H54 (cell line): ENCODE results near the gene MCIDAS.

Experiments used
- DNase-seq: peaks from one replicate; pipeline ENCODE4 v3.0.0; 2011; ENCODE audit warnings: low spot score, mixed read lengths; ENCODE audit not compliant: insufficient read length
- FAIRE-seq: peaks from 3 replicates; lab custom pipeline; 2011; peaks lifted over from hg19 to GRCh38; lab: Jason Lieb, UNC
- POLR2A ChIP-seq: IDR thresholded peaks from 2 replicates; pipeline ENCODE4 v1.6.1; 2011; ENCODE audit warnings: low read depth, mild to moderate bottlenecking, low read length

Gene MCIDAS

GRCh38 chr5:55205001-55205400 is 22.1 kb downstream of the MCIDAS start:
- TF ChIP-seq POLR2A: no peak
- no peak for DNase-seq
- no peak for FAIRE-seq

GRCh38 chr5:55191165-55191564 is 36.0 kb downstream of the MCIDAS start:
- FAIRE-seq (no peak), DNase-seq (no peak)
- no peak for TF ChIP-seq POLR2A

- FAIRE-seq (no peak), DNase-seq (no peak)
- TF ChIP-seq POLR2A: no peak
Measured at GRCh38 chr5:55188656-55189540, 38.2 kb downstream of the MCIDAS start.

GRCh38 chr5:55187370-55187769 is 39.7 kb downstream of the MCIDAS start:
- FAIRE-seq: peak; percentile 65
- no peak for DNase-seq
- TF ChIP-seq POLR2A: no peak

- no peak for TF ChIP-seq POLR2A
- no peak for FAIRE-seq
Measured at GRCh38 chr5:55180016-55180415, 47.1 kb downstream of the MCIDAS start.

GRCh38 chr5:55177078-55177477 is 50.0 kb downstream of the MCIDAS start:
- TF ChIP-seq POLR2A: no peak
- DNase-seq (no peak), FAIRE-seq (no peak)

More at GRCh38 chr5:55180016-55180415, 47.1 kb downstream of the MCIDAS start:
- no peak for DNase-seq

GRCh38 chr5:55176176-55176818 is 50.8 kb downstream of the MCIDAS start:
- peak; percentile 37; the same call in 1 of the 2 replicates for TF ChIP-seq POLR2A
- DNase-seq: peak; percentile 65
- no peak for FAIRE-seq

GRCh38 chr5:55175781-55176175 is 51.3 kb downstream of the MCIDAS start:
- no peak for FAIRE-seq
- no peak for TF ChIP-seq POLR2A
- no peak for DNase-seq

- FAIRE-seq: no peak
- no peak for DNase-seq
- TF ChIP-seq POLR2A: no peak
Measured at GRCh38 chr5:55173687-55174230, 53.4 kb downstream of the MCIDAS start.

GRCh38 chr5:55172937-55173686 is 54.0 kb downstream of the MCIDAS start, which contains the start of gene CDC20B:
Gene CDC20B, minus strand, starts transcription at chr5:55173177. Its CDS starts 177 bp downstream, at chr5:55173000.
- peak; percentile 72 for DNase-seq
- peak; percentile 82 for FAIRE-seq
- peak; percentile 60 for TF ChIP-seq POLR2A

- TF ChIP-seq POLR2A: no peak
- DNase-seq (peak; percentile 55), FAIRE-seq (peak; percentile 86)
Measured at GRCh38 chr5:55172051-55172899, 54.8 kb downstream of the MCIDAS start.

- TF ChIP-seq POLR2A: no peak
- FAIRE-seq (no peak), DNase-seq (no peak)
Measured at GRCh38 chr5:55171471-55171870, 55.6 kb downstream of the MCIDAS start.
